ENCODE results near the gene ZNF492.
A peak's percentile ranks its signal among the peaks of the same experiment; 100 is the strongest.

ZNF492 gene

GRCh38 chr19:22633706-22634449 lies at the start of gene ZNF492:
ZNF492 (plus strand) TSS chr19:22634324; CDS start chr19:22653400, 19,076 bp downstream.
- peak within 1 kb of the TSS; percentile 68; the same call in 1 of the 2 replicates for H3K4me3 ChIP-seq (ENCODE audit: low read length)

GRCh38 chr19:22595422-22595821 lies 38.7 kb upstream of the ZNF492 start:
- TF ChIP-seq ZNF274 (IDR thresholded peaks at IDR 0.05; ENCODE audit: low read depth, low read length), result no peak
- H3K4me3 ChIP-seq (ENCODE audit: low read length), result no peak overlapping the region

- H3K4me3 ChIP-seq (ENCODE audit: low read length), result no peak overlapping the region
- no peak for TF ChIP-seq ZNF274 (IDR thresholded peaks at IDR 0.05; ENCODE audit: low read depth, low read length)
Measured at GRCh38 chr19:22595918-22596341, 38.2 kb upstream of the ZNF492 start.

GRCh38 chr19:22600690-22601648 lies 33.2 kb upstream of the ZNF492 start:
- TF ChIP-seq ZNF274 (IDR thresholded peaks at IDR 0.05; ENCODE audit: low read depth, low read length), result no peak
- H3K4me3 ChIP-seq (ENCODE audit: low read length), result no peak overlapping the region

GRCh38 chr19:22601906-22602630 lies 32.1 kb upstream of the ZNF492 start:
- TF ChIP-seq ZNF274 (IDR thresholded peaks at IDR 0.05; ENCODE audit: low read depth, low read length), result no peak
- H3K4me3 ChIP-seq (ENCODE audit: low read length), result no peak overlapping the region

GRCh38 chr19:22602631-22603272 lies 31.4 kb upstream of the ZNF492 start:
- no peak overlapping the region for H3K4me3 ChIP-seq (ENCODE audit: low read length)
- no peak for TF ChIP-seq ZNF274 (IDR thresholded peaks at IDR 0.05; ENCODE audit: low read depth, low read length)

- H3K4me3 ChIP-seq (ENCODE audit: low read length), result no peak overlapping the region
- no peak for TF ChIP-seq ZNF274 (IDR thresholded peaks at IDR 0.05; ENCODE audit: low read depth, low read length)
Measured at GRCh38 chr19:22603518-22604440, 30.3 kb upstream of the ZNF492 start.

- no peak for TF ChIP-seq ZNF274 (IDR thresholded peaks at IDR 0.05; ENCODE audit: low read depth, low read length)
- H3K4me3 ChIP-seq (ENCODE audit: low read length), result no peak overlapping the region
Measured at GRCh38 chr19:22604571-22605274, 29.4 kb upstream of the ZNF492 start.

GRCh38 chr19:22605275-22606211 lies 28.6 kb upstream of the ZNF492 start:
- TF ChIP-seq ZNF274 (IDR thresholded peaks at IDR 0.05; ENCODE audit: low read depth, low read length), result no peak
- no peak overlapping the region for H3K4me3 ChIP-seq (ENCODE audit: low read length)

- no peak overlapping the region for H3K4me3 ChIP-seq (ENCODE audit: low read length)
- no peak for TF ChIP-seq ZNF274 (IDR thresholded peaks at IDR 0.05; ENCODE audit: low read depth, low read length)
Measured at GRCh38 chr19:22606212-22606553, 27.9 kb upstream of the ZNF492 start.

- no peak overlapping the region for H3K4me3 ChIP-seq (ENCODE audit: low read length)
- TF ChIP-seq ZNF274 (IDR thresholded peaks at IDR 0.05; ENCODE audit: low read depth, low read length), result no peak
Measured at GRCh38 chr19:22606954-22607652, 27.0 kb upstream of the ZNF492 start.

Data from GM08714 (cell line).